ENCODE results near the gene CTDSP2. TPM values are rescaled to one million over a fixed set of nuclear protein-coding genes. Genes with fewer than 3 reads are reported as not detected.

Gene CTDSP2
- polyA plus RNA-seq, 1 of the 3 experiments (the other 2 are of a cell fraction) = 119 TPM

- no peak for TF ChIP-seq USF2 (IDR thresholded peaks at IDR 0.05; ENCODE audit: borderline replicate concordance, low read depth, low read length)
- no peak for TF ChIP-seq JUND (IDR thresholded peaks at IDR 0.05)
- TF ChIP-seq MAX (IDR thresholded peaks at IDR 0.05; ENCODE audit: low read depth) = no peak
- no peak for TF ChIP-seq TEAD4 (IDR thresholded peaks at IDR 0.05; ENCODE audit: borderline replicate concordance, insufficient read depth)
- Histone ChIP-seq H3K9ac (peak overlapping the region; percentile 94), H3K79me2 (ENCODE audit: insufficient read depth) (peaks cover 53% of the 10 kb centered on the region), H3K4me3 (ENCODE audit: low read depth in 2 of 2, low read length in 1 of 2) (peak overlapping the region; percentile 88 to 99), H3K4me2 (peak overlapping the region; percentile 86), H2AFZ (ENCODE audit: low read depth) (peak overlapping the region; percentile 31; the same call in 1 of the 2 replicates), H3K36me3 (replicated peaks in 1 of 2; ENCODE audit: control insufficient read depth in 1 of 2, insufficient read depth in 2 of 2, low read length in 1 of 2) (peaks cover 0 to 5% of the 10 kb centered on the region in 2 experiments), H3K27ac (ENCODE audit: low read depth in 2 of 2, low read length in 1 of 2) (peak overlapping the region; percentile 94 to 99), H3K4me1 (ENCODE audit: control insufficient read depth in 1 of 2, insufficient read depth in 2 of 2, low read depth in 1 of 2, low read length in 1 of 2) (peaks cover 29 to 35% of the 10 kb centered on the region in 2 experiments), H3K9me2 (no peaks in the 10 kb centered on the region), H3K9me3 (no peaks in the 10 kb centered on the region), H3F3A (replicated peaks; ENCODE audit: insufficient read depth) (peaks cover 9% of the 10 kb centered on the region), H4K20me1 (ENCODE audit: insufficient read depth) (peaks cover 42% of the 10 kb centered on the region), H3K27me3 (ENCODE audit: insufficient read depth) (no peaks in the 10 kb centered on the region)
- CTCF ChIA-PET = interaction anchor here (1.5 to 6.4 kb wide), 5 partner anchors 13 to 60 kb away, joined by 5 to 67 read pairs (median 12); no protein-coding TSS in a partner anchor
- POLR2A ChIA-PET = interaction anchor here (1.0 to 4.6 kb wide), 3 partner anchors 21 to 49 kb away, joined by 4 to 52 read pairs (median 9); no protein-coding TSS in a partner anchor
- DNase-seq = no peak
- 7% methylated on average over 3 of the region's 26 CpGs for WGBS (ENCODE audit: low lambda C conversion rate)
Observed at GRCh38 chr12:57846285-57846576, 298 bp downstream of the CTDSP2 start.

- WGBS (ENCODE audit: low lambda C conversion rate) = under 1% methylated on average over 52 of the region's 81 CpGs
- Histone ChIP-seq H3K36me3 (replicated peaks in 1 of 2; ENCODE audit: control insufficient read depth in 1 of 2, insufficient read depth in 2 of 2, low read length in 1 of 2) (peaks cover 0 to 5% of the 10 kb centered on the region in 2 experiments), H3F3A (replicated peaks; ENCODE audit: insufficient read depth) (peaks cover 9% of the 10 kb centered on the region), H3K27ac (ENCODE audit: low read depth in 2 of 2, low read length in 1 of 2) (peak overlapping the region; percentile 94 to 99), H4K20me1 (ENCODE audit: insufficient read depth) (peaks cover 47% of the 10 kb centered on the region), H2AFZ (ENCODE audit: low read depth) (peak overlapping the region; percentile 31; the same call in 1 of the 2 replicates), H3K79me2 (ENCODE audit: insufficient read depth) (peaks cover 59% of the 10 kb centered on the region), H3K9ac (peak overlapping the region; percentile 94), H3K4me3 (ENCODE audit: low read depth in 2 of 2, low read length in 1 of 2) (peak overlapping the region; percentile 88 to 99), H3K27me3 (ENCODE audit: insufficient read depth) (no peaks in the 10 kb centered on the region), H3K4me1 (ENCODE audit: control insufficient read depth in 1 of 2, insufficient read depth in 2 of 2, low read depth in 1 of 2, low read length in 1 of 2) (peaks cover 34 to 37% of the 10 kb centered on the region in 2 experiments), H3K9me2 (no peaks in the 10 kb centered on the region), H3K9me3 (no peaks in the 10 kb centered on the region), H3K4me2 (peak overlapping the region; percentile 86)
- peak; percentile 84 for DNase-seq
- POLR2A ChIA-PET = interaction anchor here (1.0 to 4.6 kb wide), 3 partner anchors 21 to 49 kb away, joined by 4 to 52 read pairs (median 9); no protein-coding TSS in a partner anchor
- peak; percentile 67 for TF ChIP-seq MXI1 (IDR thresholded peaks at IDR 0.05; ENCODE audit: low read depth, low read length)
- TF ChIP-seq EP300 (IDR thresholded peaks at IDR 0.05; ENCODE audit: borderline replicate concordance in 1 of 2, low read depth in 1 of 2, low read length in 1 of 2) = no peak
- TF ChIP-seq SIN3A (IDR thresholded peaks at IDR 0.05; ENCODE audit: borderline replicate concordance, low read depth, low read length) = peak; percentile 67; the same call in 1 of the 2 replicates
- no peak for TF ChIP-seq ELF1 (IDR thresholded peaks at IDR 0.05)
- TF ChIP-seq MAX (IDR thresholded peaks at IDR 0.05; ENCODE audit: low read depth) = no peak
- no peak for TF ChIP-seq FOSL2 (IDR thresholded peaks at IDR 0.05; ENCODE audit: borderline replicate concordance, low read depth)
- TF ChIP-seq JUND (IDR thresholded peaks at IDR 0.05) = no peak
- TF ChIP-seq RXRA (IDR thresholded peaks at IDR 0.05; ENCODE audit: borderline replicate concordance, low read depth) = no peak
- no peak for TF ChIP-seq CTCF (IDR thresholded peaks at IDR 0.05)
- TF ChIP-seq FOXM1 (IDR thresholded peaks at IDR 0.05; ENCODE audit: low read depth) = no peak
- no peak for TF ChIP-seq FOXJ3 (CRISPR knock-in tag; IDR thresholded peaks at IDR 0.05)
- TF ChIP-seq RAD21 (IDR thresholded peaks at IDR 0.05; ENCODE audit: low read length) = no peak
- CTCF ChIA-PET = interaction anchor here (1.4 to 6.4 kb wide), 10 partner anchors 10 to 89 kb away, joined by 5 to 67 read pairs (median 7); no protein-coding TSS in a partner anchor
Observed at GRCh38 chr12:57845478-57846284, 848 bp downstream of the CTDSP2 start.
